Ovary (tissue), 9 donors: ENCODE data around the gene PLP2. TPM values are rescaled to one million over a fixed set of nuclear protein-coding genes. Genes with fewer than 3 reads are reported as not detected.

ENCODE experiments used
- DNase-seq, 5 donors: peaks; one replicate each; pipeline ENCODE4 v3.0.0-alpha.2; 2019 to 2020
- H3K27ac ChIP-seq, 2 donors: fragments of 200-600 bp; one replicate each; pipeline versions ENCODE4 v1.5.1 to v1.8.0; 2019 to 2022
- H3K27me3 ChIP-seq: fragments of 200-600 bp; one replicate; pipeline ENCODE4 v1.8.0; 2022
- H3K36me3 ChIP-seq: fragments of 200-600 bp; sonication (generic); one replicate; pipeline ENCODE4 v1.5.1; 2019
- H3K4me1 ChIP-seq: one replicate; pipeline ENCODE4 v1.8.1; 2013; ENCODE audit warnings: mild to moderate bottlenecking, moderate library complexity; ENCODE audit not compliant: insufficient read depth
- H3K4me3 ChIP-seq: fragments of 200-600 bp; sonication (generic); one replicate; pipeline ENCODE4 v1.5.1; 2017
- H3K9me3 ChIP-seq, 2 donors: fragments of 200-600 bp in 1 of 2; sonication (generic) in 1 of 2; one replicate each; pipeline versions ENCODE4 v1.5.1 to v1.8.1; 2013 to 2019; ENCODE audit warnings: mild to moderate bottlenecking in 1 of 2, moderate library complexity in 1 of 2
- CTCF ChIP-seq, 3 donors: fragments of 450-650 bp in 2 of 3; fragments of 200-600 bp in 1 of 3; IDR thresholded peaks; one replicate each; pipeline versions ENCODE4 v1.5.1 to v1.8.0; 2016 to 2022; ENCODE audit warnings: antibody characterized with exemption in 3 of 3, mild to moderate bottlenecking in 1 of 3
- EP300 ChIP-seq: sonication (generic); formaldehyde crosslinking; IDR thresholded peaks from one replicate; pipeline ENCODE4 v1.6.1; 2017; ENCODE audit warnings: antibody characterized with exemption
- POLR2A ChIP-seq: fragments of 450-650 bp; IDR thresholded peaks from one replicate; pipeline ENCODE4 v1.6.1; 2017; ENCODE audit warnings: antibody characterized with exemption, mild to moderate bottlenecking, moderate library complexity
- WGBS, 3 donors: extraction: QIAGEN DNeasy Blood & Tissue Kit in 1 of 3; methylation state at CpG; one replicate each; pipeline versions ENCODE4 v1.1.5 to v1.1.7; 2013 to 2017; 5-methylcytosine and 5-hydroxymethylcytosine counted together
- intact Hi-C, 4 donors: fragments of 100-400 bp; cut with DNase I; formaldehyde crosslinking; loops; one replicate each; pipeline versions ENCODE4 v1.11.0 to v1.15.1; 2022 to 2023
- polyA plus RNA-seq, 2 donors: library from polyadenylated mRNA; stranded (reverse); fragments of 200-250 nt in 1 of 2; fragments of 350-450 nt in 1 of 2; fragmentation: Illumina TruSeq in 1 of 2; extraction: RNeasy Lipid Tissue Mini Kit (QIAGEN cat#74804) in 1 of 2; gene quantifications; one replicate each; pipeline ENCODE4 v1.2.3, GENCODE V29; 2013 to 2014
- total RNA-seq, 7 donors: library from RNA; depleted of rRNA in 2 of 7; stranded (reverse); fragments of >200 nt in 2 of 7; fragmentation: NEBNext Ultra II Directional in 3 of 7; extraction: Animal tissue kit (Norgen Biotek cat#: 25700) in 3 of 7; gene quantifications; one replicate each; pipeline versions ENCODE4 v1.1.0 to v1.2.4, GENCODE V29; 2016 to 2023
- donor health status: DM: no; HTN: no; CAD: no; lungs with moderate emphysema.
- donor health status: DM: no; HTN: no; CAD: no.
- donor health status: Bipolar disorder and iron deficiency.
- donor health status: DM: yes; HTN: yes; CAD: no.
- donor health status: DM: no; HTN: no; CAD: no.
- donor health status: DM: yes; HTN: yes; CAD: no.

Gene PLP2
- total and polyA plus RNA-seq, 9 donors = 16.3 to 244 (median 105) TPM

DNA sequence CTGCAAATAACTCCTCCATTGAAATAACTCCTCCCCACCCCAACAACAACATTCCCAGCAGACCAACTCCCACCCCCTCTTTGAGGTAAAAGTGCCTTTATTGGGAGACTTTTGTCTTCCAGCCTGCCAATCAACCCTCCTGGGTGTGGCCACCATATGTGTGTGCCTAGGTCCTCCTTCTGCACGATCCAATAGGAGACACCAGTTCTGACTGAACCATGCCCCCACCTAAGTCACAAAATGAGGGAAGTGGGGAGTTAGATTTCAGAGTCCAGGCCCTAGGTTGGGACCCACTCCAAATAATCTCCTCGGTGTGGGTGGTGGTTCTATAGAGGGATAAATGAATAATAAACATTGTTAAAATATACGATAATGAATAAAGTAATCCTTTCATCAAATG lies 3.0 kb downstream of the PLP2 start:
- Histone ChIP-seq H3K27me3 (no peaks in the 10 kb centered on the region), H3K27ac (no peak overlapping the region), H3K4me1 (no peaks in the 10 kb centered on the region), H3K36me3 (no peaks in the 10 kb centered on the region), H3K9me3 (no peaks in the 10 kb centered on the region), H3K4me3 (no peak overlapping the region)
- no peak for TF ChIP-seq EP300
- no peak for TF ChIP-seq CTCF (IDR thresholded peaks at IDR 0.05)
- TF ChIP-seq POLR2A = no peak
- 53 to 61% (median 56%) methylated on average over 3 of the region's 3 CpGs for WGBS, 3 donors
- no peak for DNase-seq
- intact Hi-C loops = no loop called here

DNA sequence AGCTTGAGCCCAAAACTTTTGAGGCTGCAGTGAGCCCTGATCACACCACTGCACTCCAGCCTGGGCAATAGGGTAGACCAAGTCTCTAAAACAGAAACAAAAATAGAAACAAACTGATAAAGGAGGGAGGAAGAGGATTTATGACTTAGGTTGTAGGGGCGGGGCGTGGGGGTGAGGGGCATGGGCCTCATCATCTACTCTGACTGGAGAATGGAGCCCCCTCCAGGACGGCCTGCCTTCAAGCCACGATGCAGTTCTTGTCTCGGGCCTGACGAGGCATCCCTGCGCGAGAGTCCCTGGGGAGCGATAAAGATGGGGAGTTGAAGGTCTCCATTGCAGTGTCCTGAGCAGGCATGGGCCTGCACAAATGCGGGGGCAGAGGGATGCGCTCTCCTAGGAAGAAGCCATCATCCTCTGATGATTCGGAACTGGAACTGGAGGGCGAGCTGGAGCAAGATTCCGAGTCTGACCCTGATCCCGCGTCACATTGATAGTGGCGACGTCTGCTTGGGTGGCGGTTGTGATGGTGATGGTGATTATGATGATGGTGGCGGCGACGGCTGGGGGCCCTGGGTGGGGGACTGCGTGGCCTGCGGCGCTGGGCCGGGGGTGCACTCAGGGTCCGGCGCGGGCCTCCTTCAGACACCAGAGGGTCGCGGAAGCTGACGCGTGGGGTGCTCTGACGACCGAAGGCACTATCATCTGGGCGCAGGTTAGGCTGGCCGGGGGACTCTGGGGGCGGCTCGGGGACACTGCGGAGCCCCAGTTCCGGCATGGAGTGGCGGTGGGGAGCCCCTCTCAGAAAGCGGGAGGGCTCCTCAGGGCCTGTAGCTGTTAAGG lies 4.0 kb downstream of the PLP2 start:
- H3K4me1 ChIP-seq = no peaks in the 10 kb centered on the region
- H3K9me3 ChIP-seq = no peaks in the 10 kb centered on the region
- TF ChIP-seq CTCF (IDR thresholded peaks at IDR 0.05) (no peak), EP300 (no peak), POLR2A (no peak)
- H3K27me3 ChIP-seq = no peaks in the 10 kb centered on the region
- 83 to 86% (median 85%) methylated on average over 38 to 43 of the region's 43 CpGs for WGBS, 3 donors
- DNase-seq = no peak
- H3K36me3 ChIP-seq = no peaks in the 10 kb centered on the region
- intact Hi-C loops = no loop called here
- no peak overlapping the region for H3K4me3 ChIP-seq
- no peak overlapping the region for H3K27ac ChIP-seq

- Histone ChIP-seq H3K27ac (peak overlapping the region; percentile 11 to 65), H3K4me3 (no peak overlapping the region), H3K36me3 (no peaks in the 10 kb centered on the region), H3K4me1 (no peaks in the 10 kb centered on the region), H3K9me3 (no peaks in the 10 kb centered on the region), H3K27me3 (no peaks in the 10 kb centered on the region)
- intact Hi-C loops = no loop called here
- no peak for DNase-seq
- 51 to 74% (median 61%) methylated on average over 27 of the region's 27 CpGs for WGBS, 3 donors
- TF ChIP-seq POLR2A (no peak), EP300 (no peak), CTCF (IDR thresholded peaks at IDR 0.05) (no peak)
Observed at GRCh38 chrX:49176421-49177326, 5.0 kb downstream of the PLP2 start.

DNA sequence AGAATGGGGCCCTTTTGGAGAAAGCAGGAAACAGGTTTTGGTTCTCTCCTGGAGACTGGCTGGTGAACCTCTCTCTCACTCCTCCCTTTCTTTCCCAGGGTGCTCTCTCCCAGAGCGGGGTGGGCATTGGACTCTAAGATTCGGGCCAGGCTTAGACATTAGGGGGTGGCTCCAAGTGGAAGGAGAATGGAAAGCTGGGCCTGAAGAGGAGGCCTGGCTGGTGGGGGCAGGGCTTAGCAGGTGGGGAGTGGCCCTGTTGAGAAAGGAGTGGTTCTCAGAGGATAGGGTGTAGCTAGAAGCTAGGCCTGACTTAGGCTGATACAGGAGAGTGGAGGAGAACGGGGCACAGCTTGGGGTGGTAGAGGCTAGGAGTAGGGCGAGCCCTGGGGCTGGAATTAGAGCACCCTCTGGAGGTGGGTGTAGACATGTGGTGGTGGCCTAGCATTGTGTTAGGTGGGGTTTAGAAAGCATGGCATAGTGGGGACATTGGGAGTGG lies 5.7 kb downstream of the PLP2 start:
- Histone ChIP-seq H3K4me3 (no peak overlapping the region), H3K36me3 (no peaks in the 10 kb centered on the region), H3K4me1 (no peaks in the 10 kb centered on the region), H3K27ac (peak overlapping the region in 1 of 2 donors; percentile 65), H3K9me3 (no peaks in the 10 kb centered on the region), H3K27me3 (no peaks in the 10 kb centered on the region)
- WGBS, 3 donors = 73 to 80% (median 79%) methylated on average over 4 of the region's 4 CpGs
- no peak for DNase-seq
- TF ChIP-seq POLR2A (no peak), EP300 (no peak)
- intact Hi-C loops = no loop called here
